ENCODE results near the gene BPIFB4.
A peak's percentile ranks its signal among the peaks of the same experiment; 100 is the strongest.

BPIFB4 gene

DNA sequence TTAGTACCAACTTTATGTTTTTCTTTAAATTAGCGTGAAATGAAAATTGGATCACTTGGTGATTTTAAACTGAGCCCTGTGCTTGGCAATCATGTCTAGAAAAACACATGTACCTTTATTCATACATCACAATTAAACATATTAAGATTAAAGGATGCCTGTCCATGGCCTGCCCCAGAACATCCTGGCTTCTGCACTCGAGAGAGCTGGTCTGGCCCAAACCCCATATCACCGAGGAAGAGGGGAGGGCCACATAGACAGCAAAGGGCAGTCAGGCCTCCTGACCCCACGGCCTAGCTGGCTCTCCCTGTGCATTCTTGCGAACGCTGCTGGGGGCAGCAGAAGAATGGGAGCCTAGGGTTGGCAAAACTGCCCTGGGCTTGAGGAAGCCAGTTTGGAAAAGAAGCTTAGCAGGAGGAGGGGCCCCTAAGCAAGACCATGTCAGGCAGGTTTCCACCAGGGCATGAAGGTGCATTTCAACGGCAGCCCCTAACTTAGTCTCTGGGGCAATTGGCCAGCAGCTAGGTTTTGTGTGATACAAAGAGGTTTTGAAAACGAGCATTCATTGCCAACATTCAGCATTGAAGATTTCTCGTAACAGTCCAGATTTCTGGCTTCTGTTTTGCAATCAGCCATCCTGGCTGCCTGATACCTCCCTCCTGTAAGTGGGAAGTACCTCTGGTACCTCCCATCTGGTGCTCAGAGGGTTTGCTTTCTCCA, 17.2 kb upstream of the BPIFB4 start:
- ATAC-seq, result no peak

DNA sequence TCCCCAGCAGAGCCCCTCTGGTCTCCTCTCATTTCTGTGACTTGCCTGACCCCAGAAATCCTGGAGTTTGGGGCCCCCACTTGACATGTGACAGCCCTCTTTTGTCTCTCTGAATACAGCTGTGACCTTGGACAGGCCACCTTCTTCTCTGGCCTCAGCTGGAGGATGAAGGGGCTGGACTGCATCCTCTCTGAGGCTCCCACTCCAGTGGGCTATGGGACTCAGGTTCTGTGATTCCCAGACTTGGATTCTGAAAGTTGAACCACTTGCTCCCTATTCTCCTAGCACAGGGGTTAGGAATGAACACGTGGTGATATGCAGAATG, 16.7 kb upstream of the BPIFB4 start:
- ATAC-seq, result no peak

DNA sequence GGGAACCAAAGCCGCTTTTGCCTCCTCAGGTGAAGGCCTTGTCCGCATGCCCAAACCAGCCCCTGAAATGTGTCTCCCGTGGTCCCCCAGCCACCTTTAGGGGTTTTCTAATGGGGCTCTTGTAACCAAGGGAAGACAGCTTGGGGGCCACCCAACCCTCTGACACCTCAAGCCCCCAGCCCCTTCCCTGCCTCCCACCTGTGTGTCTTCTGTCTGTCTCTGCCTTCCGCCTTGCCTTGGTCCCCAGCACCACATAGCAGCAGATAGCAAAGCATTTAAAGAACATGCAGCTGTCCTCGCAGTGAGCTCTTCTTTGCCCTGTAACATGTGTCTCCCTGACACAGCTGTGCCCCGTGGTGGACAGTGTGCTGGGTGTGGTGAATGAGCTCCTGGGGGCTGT, 16.2 kb upstream of the BPIFB4 start:
- no peak for ATAC-seq

DNA sequence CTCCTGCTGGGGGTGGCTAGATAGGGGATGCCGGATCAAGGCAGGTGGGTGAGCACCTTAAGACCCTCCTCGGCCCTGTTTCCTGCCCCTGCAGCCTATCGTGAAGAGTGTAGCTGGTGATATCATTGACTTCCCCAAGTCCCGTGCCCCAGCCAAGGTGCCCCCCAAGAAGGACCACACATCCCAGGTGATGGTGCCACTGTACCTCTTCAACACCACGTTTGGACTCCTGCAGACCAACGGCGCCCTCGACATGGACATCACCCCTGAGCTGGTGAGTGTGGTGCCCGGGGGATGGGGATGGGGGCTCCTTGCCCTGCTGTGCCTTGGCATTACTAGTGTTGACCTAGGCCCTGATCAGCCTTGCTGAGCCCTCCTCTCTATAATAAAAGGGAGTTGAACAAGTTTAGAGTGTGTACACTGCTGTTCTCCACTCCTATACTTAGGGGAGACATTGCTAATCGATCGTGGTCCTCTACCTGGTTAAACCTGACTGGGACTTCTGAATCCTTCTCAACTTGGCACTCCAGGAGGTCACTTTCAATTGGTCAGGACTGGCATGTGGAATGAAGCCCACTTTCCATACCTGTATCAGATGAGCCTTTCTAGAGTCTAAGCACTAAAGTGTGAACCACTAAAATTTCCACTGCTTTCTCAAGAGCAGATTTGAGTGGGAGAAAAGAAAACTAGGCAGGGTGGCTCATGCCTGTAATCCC, 14.7 kb upstream of the BPIFB4 start:
- no peak for ATAC-seq

DNA sequence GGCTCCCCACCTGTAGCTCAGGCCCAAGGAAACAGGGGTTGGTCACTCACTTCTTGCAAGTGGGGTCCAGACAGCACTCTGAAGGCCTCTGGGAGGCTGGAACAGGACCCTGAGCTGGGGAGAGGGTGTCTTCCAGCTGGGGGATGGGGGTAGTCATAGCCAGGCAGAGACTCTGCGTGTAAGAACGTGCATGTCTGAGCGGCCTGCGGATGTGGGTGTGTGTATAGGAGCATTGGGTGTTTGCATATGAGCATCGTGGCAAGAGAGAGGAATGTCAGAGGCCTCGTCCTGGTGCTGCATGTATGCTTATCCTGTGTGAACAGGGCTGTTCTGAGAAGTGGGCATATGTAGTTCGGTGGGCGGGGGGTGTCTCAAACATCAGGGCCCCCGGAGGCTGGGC, 13.7 kb upstream of the BPIFB4 start:
- ATAC-seq, result no peak

DNA sequence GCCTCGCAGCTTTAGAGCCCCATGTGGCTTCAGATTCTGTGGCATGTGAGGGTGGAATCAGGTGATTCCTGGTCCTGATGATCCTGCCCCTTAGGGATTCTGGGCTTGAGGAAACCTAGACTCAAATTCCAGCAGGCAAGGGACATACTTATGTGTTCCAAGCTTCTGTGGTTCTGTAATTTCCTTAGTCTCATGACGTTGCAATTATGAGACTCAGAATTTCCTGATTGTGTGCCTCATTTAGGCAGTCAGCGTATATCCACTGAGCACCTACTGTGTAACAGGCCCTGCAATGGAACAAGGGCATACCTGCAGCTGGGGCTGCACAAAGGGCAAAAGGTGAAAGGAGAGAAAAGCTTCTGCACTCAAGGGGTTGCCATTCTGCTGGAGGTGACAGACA, 11.6 kb upstream of the BPIFB4 start:
- no peak for ATAC-seq

DNA sequence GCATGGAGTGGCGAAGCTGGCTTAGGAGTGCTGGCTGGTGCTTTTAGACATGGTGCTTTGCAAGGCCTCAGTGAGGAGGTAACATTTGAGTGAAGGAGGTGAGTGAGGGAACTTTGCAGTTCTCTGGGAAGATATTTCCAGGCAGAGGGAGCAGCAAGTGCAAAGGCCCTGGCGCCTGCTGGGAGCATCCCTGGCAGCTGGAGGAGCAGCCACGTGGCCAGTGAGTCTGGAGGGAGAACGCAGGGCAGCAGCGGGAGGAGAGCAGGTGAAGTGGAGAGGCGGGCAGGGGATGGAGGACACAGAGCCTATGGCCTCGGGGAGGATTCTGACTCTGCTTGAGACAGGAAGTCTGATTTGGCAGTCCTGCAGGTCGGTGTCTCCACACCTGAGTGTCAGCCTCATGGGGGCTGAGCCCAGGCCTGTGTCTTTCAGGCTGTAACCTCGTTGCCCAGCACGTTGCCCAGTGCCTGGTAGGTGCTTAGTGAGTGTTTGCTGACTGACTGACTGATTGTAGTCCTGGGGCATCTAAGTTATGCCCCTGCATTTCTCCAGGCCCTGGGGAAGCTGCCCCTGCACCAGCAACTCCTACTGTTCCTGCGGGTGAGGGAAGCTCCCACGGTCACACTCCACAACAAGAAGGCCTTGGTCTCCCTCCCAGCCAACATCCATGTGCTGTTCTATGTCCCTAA, 11.0 kb upstream of the BPIFB4 start:
- ATAC-seq, result no peak

DNA sequence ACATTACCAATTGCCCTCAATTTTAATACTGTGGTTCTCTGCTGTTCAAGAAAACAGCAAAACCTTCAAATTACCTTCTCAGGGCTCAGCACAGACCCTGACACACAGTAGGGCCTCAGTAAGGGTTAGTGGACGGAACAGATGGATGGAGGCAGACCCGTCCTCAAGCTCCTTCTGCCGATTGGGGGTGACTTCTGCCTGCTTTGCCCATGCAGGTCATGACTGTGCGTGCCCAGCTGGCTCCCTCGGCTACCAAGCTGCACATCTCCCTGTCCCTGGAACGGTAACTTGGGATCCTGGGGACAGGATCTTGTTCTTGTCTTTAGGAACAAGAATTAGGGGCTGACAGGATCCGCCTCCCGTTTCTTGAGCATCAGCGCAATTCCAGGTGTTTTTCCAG, 9.8 kb upstream of the BPIFB4 start:
- ATAC-seq, result no peak

DNA sequence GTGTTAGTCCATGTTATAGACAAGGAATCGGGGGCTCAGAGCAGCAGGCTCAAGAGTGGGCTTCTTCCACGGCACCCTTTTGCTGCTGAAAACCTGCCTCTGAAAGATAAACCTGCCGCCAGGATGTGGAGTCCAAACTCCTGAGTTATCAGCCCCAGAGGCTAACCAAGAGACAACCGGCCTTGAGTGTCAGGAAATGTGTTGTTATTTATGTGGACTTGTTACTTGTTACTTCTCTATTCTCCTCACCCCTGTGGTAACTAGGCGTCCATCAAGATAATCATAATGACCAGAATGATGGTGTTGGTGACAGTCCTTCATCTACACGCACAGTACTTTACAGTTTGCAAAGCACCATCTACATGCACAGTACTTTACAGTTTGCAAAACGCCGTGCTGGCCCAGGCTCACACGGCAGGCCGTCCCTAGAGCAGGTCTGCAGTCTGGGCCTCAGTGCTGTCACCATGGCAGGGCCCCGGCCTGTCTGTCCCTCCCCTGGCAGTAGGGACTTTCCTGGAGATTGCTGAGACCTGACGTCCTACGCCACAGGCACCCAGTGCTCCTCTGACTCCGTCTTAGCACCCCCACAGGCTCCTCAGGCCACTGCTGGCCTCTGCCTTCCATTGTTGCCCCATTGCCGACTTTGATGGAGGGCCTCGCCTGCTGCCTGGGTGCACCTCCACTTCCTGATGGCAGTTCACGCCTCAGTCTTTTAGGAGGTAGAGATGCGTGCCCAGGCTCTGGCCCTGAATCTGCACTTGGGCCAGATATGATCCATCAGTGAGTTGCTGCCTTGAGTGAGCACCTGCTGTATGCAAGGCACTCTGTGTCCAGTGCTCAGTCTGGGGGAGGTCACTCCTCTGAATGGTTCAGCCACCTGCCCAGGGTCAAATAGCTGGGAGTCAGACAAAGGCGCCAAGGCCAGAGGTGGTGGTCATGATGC, 9.1 kb upstream of the BPIFB4 start:
- ATAC-seq, result no peak

DNA sequence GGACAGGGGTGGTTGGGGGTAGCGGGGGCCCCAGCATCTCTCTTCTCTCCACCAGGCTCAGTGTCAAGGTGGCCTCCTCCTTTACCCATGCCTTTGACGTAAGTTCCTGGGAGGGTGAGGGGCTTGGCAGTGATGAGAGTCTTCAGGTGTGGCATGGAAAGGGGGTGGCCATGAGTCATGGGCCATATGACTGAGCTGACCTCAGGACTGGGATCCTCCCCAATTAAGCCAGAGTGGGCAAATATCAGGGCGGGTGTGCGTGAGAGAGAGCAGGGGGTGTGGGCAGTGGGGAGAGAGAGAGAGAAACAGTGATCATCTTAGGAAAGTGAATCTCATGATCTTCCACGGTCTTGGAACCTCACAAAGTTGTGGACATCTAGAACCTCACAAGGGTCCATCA, 8.2 kb upstream of the BPIFB4 start:
- no peak for ATAC-seq

DNA sequence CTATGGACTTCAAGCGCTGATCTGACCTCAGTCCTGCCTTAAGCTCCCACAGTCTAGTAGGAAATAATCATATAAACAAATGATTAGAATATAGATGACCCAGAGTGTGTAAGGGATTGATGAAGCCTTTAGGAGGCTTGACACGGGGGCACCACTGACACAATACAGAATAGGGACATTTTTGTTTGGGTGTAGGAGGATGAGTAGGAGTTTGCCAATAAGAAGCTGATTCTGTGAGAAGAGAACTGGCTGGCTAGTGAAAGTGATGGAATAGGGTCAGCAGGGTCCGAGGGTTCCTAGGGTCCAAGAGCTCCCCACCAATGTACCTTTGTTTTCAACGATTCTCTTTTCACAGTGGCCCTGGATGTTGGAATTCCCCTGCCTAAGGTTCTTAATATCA, 7.1 kb upstream of the BPIFB4 start:
- ATAC-seq, result no peak

DNA sequence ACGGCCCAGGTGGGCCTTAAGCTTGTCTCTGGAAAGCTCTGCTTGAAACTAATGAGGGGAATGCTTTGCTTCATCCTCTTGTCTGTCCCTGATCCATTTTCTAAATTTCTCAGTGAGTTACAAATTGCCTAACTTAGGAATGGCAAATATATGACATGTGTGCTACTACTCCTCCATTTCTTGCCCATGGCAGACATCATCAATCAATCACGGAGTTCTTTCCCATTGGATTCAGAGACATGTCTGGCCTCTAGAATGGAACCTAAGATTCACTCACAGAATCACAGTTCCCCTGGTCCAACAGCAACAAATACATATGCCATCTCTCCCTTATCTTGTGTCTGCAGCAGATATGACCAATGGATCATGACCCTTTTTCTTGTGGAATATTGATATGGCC, 6.6 kb upstream of the BPIFB4 start:
- no peak for ATAC-seq

DNA sequence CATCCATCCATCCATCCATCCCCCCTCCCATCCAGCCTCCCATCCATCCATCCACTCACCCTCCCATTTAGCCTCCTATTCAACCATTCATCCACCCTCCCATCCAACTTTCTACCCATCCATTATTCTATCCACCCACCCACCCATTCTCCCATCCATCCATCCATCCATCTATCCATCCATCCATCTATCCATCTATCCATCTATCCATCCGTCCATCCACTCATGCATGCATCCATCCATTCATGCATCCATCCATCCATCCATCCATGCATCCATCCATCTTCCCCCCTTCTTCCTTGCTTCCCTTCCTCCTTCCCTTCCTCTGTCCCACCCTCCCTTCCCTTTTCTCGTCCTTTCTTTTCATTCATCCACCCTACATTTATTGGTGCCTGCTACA, 4.8 kb upstream of the BPIFB4 start:
- ATAC-seq, result no peak

DNA sequence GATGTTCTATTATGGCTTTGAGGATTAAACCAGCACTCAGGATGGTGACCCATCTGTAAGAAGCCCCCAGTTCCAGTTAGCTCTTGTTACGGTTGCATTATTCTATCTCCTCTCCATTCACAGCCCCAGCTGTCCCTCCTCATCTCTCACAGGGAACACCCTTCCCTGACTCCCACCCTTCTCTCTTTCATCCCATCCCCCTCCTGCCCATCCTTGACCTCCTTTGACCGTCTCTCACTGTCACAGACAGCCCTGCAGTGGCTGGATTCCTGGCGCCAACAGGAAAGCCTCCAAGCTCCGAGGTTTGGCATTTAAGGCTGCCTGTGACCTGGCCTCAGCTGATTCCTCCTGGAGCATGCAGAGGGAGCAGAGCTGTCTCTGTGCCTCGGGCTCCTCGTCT, 4.2 kb upstream of the BPIFB4 start:
- no peak for ATAC-seq

DNA sequence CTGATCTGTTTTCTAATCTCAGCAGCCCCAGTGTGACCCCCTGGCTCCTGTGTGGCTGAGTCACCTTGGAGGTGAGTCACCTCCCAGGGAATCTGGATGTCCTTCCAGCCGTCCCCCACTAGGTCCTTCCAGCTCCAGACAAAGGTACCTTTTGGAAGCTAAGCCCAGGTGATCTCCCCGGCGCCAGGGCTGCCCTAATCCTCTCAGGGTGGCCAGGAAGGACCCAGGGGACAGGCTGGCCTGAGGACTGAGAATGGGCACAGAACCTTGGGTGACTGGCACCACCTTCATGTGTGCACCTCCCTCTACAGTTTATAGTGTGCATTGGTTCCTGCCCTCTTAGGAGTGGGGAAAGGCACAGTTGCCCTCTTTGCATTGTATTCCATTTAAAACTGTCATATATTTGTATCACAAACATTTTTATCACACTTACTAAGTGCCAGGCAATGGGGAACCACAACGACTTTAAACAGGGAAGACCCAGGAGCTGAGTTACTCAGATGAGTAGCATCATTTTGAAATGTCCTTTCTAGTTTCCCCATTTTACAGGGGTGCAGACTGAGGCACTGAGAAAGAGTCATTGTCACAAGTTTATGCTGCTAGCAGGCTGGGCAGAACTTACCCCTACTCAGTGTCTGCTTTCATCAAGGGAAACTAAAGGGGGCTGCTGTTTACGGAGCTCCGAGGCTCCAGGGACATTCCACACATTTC, 2.6 kb upstream of the BPIFB4 start:
- peak in 1 of 2 donors; percentile 24 for ATAC-seq

DNA sequence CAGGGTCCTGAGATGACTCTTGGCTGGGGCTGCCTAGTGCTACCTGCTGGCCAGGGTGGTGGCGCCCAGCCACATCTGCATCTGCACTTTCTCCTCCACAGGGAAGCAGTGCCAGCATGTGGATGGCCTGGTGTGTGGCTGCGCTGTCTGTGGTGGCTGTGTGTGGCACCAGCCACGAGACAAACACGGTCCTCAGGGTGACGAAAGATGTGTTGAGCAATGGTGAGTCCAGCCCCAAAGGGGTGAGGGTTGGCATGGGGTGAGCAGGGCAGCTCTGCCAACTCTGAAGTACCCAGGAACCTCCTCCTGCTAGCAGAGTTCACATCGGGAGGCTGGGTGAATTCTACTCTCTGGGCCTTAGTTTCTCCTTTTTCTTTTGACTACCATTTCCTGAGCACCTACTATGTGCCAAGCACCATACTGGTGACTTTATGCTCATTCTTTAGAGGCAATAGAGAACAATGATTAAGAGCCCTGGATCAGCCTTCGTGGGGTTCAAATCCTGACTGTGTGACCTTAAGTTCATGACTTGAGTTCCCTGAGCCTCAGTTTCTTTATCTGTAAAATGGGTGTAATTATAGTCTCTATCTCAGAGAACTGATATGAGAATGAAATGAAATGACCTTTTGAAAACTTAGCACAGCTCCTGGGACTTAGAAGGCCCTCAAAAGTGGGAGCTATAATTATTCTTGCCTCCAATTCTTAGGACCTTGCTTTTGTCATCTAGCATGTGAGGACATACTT, 2.1 kb downstream of the BPIFB4 start:
- ATAC-seq, result no peak

DNA sequence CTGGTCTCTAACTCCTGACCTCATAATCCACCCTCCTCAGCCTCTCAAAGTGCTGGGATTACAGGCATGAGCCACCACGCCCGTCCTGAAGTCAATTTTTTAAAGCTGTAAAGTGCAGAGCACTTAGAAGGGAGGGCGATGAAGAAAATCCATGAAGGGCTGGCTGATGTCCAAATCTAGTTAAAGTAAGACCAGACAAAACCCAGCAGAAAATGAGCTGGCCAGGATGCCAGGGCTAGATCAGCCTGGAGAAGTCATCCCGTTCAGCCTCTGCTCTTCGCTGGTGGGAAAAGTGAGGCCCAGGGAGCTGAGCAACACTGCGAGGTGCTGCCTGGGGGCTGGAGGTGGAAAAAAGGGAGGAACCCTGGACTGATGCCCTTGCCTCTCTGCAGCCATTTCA, 3.1 kb downstream of the BPIFB4 start:
- ATAC-seq, result no peak

DNA sequence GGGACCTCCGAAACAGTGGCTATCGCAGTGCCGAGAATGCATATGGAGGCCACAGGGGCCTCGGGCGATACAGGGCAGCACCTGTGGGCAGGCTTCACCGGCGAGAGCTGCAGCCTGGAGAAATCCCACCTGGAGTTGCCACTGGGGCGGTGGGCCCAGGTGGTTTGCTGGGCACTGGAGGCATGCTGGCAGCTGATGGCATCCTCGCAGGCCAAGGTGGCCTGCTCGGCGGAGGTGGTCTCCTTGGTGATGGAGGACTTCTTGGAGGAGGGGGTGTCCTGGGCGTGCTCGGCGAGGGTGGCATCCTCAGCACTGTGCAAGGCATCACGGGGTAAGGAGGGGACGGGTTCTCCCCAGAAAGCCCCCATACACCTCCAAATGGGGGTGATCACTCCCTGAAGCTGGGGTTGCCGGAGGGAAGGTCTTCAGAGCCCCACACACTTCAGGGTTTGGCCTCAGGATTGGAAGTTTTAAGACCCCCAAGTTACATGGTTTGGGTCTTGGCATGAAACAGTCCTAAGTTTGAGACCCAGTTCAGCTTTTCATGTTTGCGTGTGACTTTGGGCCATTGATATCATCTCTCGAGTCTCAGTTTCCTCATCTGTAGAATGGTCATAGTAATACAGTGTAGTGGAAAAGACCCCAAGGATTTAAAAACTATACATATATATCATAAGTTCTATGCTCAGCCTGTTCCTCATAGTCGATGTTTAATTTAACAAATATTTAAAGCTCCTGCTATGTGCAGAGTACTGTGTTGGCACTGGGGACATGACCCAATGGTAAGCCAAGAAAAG, 4.3 kb downstream of the BPIFB4 start:
- no peak for ATAC-seq

DNA sequence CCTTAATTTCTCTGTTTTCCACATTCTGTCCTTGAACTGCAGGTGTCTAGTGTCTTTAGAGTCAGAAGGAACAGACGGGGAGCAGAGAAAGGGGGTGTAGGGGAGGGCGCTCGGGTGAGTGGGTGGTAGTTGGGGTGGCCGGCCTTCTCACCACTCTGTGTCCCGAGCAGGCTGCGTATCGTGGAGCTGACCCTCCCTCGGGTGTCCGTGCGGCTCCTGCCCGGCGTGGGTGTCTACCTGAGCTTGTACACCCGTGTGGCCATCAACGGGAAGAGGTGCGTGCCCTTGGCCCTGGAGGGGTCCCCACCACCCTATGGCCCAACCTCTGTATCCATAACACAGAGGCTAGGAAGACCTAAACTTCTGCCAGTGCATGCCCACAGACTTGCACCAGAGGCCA, 5.3 kb downstream of the BPIFB4 start:
- ATAC-seq, result no peak

DNA sequence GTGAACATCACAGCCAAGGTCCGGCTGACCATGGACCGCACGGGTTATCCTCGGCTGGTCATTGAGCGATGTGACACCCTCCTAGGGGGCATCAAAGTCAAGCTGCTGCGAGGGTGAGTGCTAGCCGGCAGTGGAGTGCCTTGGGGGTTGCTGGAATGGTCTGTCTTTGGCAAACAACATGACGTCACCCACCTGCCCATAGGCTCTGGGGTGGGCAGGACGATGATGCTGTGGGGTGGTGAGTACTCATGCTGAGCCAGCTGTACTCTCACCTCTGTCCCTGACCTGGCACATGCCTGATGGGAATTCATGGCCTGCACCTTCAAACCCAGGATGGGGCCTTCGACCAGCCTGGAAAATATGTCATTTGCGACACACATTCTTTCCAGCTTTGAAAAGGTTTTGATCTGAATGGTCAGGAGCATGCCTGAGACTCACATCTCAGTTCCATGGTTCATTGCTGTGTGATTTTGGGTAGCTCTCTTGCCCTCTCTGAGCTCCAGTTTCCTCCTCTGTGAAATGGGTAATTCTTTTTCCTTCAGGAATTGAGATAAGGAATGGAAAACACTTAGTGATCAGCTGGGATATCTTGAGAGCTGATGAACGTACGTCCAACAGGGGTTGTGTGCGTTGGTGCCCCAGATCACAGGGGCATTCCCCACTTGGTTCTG, 6.7 kb downstream of the BPIFB4 start:
- no peak for ATAC-seq

Measured in activated CD4-positive, CD25-positive, alpha-beta regulatory T cell treated with anti-CD3 and anti-CD28 coated beads, Interleukin-2, amount 50 U/mL, for 24 hours (primary cell).